GF-D8 (cell line): ENCODE data around the gene DCTN2.

ENCODE experiments used
- DNase-seq: peaks from one replicate; lab custom pipeline; 2025; lab: John Stamatoyannopoulos, UW

The DCTN2 gene

DNA sequence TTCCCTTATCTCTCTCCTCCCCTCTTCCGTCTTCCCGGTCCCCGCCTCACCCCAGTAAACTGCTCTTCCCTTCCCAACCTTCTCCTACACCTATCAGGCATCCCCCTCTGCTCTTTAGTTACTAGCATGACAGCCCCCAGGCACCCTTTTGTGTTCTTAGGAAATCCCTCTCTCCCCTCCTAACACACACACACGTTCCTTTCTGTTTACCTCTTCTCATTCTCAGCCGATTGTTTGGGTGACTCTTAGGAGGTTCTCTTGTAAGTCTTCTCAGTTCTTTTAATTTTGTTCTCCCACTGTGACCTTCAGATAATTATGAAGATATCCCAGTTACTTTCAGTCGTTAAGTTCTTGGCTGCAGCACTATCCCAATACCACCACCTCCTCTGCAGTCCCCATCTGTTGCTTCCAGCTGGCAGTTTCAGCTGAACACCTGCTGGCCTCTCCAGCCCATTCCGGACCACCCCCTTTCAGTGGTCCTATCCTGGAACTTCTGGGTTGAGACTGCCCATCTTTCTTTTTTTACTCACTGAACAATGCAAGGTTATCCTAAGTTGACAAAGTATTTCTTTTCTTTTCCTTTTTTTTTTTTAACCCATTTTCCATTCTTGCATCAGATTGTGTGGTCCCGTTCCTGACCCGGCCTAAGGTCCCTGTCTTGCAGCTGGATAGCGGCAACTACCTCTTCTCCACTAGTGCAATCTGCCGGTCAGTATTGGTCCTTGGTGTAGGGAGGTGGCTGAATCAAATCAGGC is 58.4 kb downstream of the DCTN2 start:
- no peak for DNase-seq

DNA sequence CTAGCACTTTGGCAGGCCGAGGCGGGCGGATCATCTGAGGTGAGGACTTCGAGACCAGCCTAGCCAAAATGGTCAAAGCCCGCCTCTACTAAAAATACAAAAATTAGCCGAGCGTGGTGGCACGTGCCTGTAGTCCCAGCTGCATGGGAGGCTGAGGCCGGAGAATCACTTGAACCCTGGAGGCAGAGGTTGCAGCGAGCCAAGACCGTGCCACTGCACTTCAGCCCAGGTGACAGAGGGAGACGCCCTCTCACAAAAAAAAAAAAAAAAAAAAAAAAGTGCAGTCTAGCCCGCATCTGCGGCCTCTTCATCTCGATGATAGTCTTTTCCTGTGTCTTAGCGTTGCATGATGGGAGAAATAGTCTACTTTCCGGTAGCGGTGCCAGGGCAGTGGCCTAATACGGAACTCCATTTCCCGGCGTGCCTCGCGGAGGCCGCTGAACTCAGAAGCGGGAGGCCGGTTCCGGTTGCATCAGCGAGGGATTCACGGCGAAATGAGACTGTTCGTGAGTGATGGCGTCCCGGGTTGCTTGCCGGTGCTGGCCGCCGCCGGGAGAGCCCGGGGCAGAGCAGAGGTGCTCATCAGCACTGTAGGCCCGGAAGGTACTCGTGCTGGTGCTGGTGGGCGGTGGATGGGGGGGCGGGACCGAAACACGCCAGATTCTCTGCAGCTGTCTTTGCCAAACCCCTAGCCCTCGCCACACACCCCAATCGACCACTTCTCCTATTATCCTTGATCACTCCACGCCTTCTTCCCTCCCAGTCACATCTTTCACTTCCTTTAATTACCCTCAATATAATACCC is 59.2 kb downstream of the DCTN2 start, which contains the start of gene MARS1:
MARS1 (plus strand) TSS at position 472 of the 805 bp plus-strand sequence; CDS start at position 495, 23 bp downstream.
- peak; percentile 92 for DNase-seq

DNA sequence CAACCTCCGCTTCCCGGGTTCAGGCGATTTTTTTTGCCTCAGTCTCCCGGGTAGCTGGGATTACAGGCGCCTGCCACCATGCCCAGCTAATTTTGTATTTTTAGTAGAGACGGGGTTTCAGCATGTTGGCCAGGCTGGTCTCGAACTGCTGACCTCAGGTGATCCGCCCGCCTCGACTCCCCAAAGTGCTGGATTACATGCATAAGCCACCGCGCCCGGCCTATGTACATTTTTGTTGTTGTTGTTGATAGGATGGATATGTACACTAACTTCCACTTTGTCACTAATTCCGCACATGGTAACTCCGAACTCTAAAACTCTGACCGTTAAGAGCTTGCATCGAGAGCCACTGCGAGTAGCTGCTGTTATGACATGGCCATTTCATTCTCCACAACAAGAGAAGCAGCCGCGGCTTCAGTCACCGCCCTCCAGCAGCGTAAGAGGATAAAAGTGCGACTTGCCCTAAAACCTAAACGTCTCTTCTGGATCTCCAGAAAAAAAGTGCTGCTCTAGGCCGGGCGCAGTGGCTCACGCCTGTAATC is 59.9 kb downstream of the DCTN2 start:
- no peak for DNase-seq

DNA sequence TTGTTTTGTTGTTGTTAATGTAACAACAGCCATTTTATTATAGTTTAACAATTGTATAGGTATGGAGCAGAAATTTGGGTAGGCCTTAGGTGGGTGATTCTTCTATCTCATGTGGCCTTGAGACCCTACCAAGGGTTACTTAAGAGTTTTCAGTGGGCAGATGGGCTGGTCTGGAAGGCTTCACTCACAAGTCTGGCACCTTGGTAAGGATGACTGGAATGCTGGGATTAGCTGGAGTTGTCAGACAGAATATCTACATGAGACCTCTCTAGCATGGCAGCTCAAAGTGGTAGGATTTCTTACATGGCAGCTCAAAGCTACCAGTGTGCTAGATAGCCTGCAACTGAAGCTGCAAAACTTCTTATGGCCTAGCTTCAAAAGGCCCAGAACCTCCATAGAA is 61.3 kb downstream of the DCTN2 start:
- no peak for DNase-seq

DNA sequence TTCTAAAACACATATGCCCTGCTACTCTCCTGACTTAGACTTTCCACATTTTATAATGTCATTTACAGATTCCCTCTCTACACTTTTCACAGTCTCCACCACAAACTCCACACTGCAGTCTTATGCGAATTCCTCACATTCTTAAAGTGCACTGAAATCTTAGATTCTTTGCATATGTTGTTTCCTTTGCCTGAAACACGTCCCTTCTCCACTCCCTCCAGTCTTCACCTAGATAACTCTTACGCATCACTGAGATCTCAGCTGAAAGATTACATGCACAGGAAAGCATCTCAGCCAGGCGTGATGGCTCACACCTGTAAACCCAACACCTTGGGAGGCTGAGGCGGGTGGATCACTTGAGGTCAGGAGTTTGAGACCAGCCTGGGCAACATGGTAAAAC is 63.5 kb downstream of the DCTN2 start:
- no peak for DNase-seq

DNA sequence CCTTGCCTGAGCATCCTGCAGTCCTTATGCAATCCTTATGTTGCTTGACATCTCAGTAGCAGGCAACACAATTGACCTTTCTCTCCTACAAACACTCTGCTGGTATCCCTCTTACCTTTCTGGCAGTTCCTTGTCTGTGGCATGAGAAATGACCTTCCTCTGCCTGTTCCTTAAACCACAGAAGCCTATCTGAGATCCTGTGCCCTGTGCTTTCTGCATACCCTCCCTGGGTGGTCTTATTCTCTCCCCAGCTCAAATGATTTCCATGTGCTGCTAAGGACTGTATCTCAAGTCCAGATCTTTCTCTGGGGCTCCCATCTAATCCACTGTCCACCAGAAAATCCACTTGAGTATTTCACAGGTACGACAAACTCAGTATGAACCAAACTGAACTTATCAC is 65.3 kb downstream of the DCTN2 start:
- no peak for DNase-seq
